HG03196 (cell line): ENCODE results near the gene GNAS-AS1.
"Not testable (repeated sequence)": the region's sequence is repeated elsewhere in the genome, so short reads cannot be mapped to it uniquely, and the experiment has no call there.

Experiments used
- ATAC-seq: cut with Tn5 transposase; IDR thresholded peaks from one replicate; pipeline ENCODE4 v1.9.1; 2021; ENCODE audit not compliant: unreplicated experiment

Gene GNAS-AS1

GRCh38 chr20:58837717-58838116 is 13.0 kb downstream of the GNAS-AS1 start:
- ATAC-seq, result no peak

- ATAC-seq, result no peak
These were observed 14.0 kb downstream of the GNAS-AS1 start for GRCh38 chr20:58836616-58837204.

- ATAC-seq, result no peak
These were observed 15.5 kb downstream of the GNAS-AS1 start for GRCh38 chr20:58835231-58835630.

GRCh38 chr20:58833921-58834320 is 16.8 kb downstream of the GNAS-AS1 start:
- ATAC-seq, result no peak

- ATAC-seq, result no peak
These were observed 18.2 kb downstream of the GNAS-AS1 start for GRCh38 chr20:58832457-58832856.

GRCh38 chr20:58829531-58829941 is 21.2 kb downstream of the GNAS-AS1 start:
- no peak for ATAC-seq

- not testable (repeated sequence) for ATAC-seq
These were observed 21.9 kb downstream of the GNAS-AS1 start for GRCh38 chr20:58828804-58829203.

GRCh38 chr20:58828136-58828535 is 22.6 kb downstream of the GNAS-AS1 start:
- ATAC-seq, result no peak

GRCh38 chr20:58826271-58826670 is 24.4 kb downstream of the GNAS-AS1 start:
- ATAC-seq, result no peak

GRCh38 chr20:58825450-58825849 is 25.3 kb downstream of the GNAS-AS1 start:
- no peak for ATAC-seq

- ATAC-seq, result no peak
These were observed 25.9 kb downstream of the GNAS-AS1 start for GRCh38 chr20:58824843-58825242.

GRCh38 chr20:58822748-58823730 is 27.7 kb downstream of the GNAS-AS1 start:
- no peak for ATAC-seq

GRCh38 chr20:58822149-58822548 is 28.6 kb downstream of the GNAS-AS1 start:
- no peak for ATAC-seq

GRCh38 chr20:58820515-58820914 is 30.2 kb downstream of the GNAS-AS1 start:
- ATAC-seq, result not testable (repeated sequence)

GRCh38 chr20:58819921-58820320 is 30.8 kb downstream of the GNAS-AS1 start:
- no peak for ATAC-seq

GRCh38 chr20:58818586-58819285 is 32.0 kb downstream of the GNAS-AS1 start:
- ATAC-seq, result no peak

GRCh38 chr20:58817748-58818147 is 33.0 kb downstream of the GNAS-AS1 start:
- no peak for ATAC-seq

GRCh38 chr20:58816957-58817651 is 33.6 kb downstream of the GNAS-AS1 start:
- no peak for ATAC-seq

- ATAC-seq, result no peak
These were observed 34.7 kb downstream of the GNAS-AS1 start for GRCh38 chr20:58816051-58816450.

GRCh38 chr20:58815448-58815847 is 35.3 kb downstream of the GNAS-AS1 start:
- ATAC-seq, result no peak

- no peak for ATAC-seq
These were observed 37.3 kb downstream of the GNAS-AS1 start for GRCh38 chr20:58813369-58813768.
